ENCODE measurements around the gene DCDC2C.

Gene DCDC2C

GRCh38 chr2:3662239-3662638, 41.1 kb upstream of the DCDC2C start:
- H3K4me1 ChIP-seq (ENCODE audit: insufficient read depth, low read length, severe bottlenecking): peaks cover 84% of the 10 kb centered on the region

GRCh38 chr2:3664118-3664517, 39.3 kb upstream of the DCDC2C start:
- H3K9me2 ChIP-seq (ENCODE audit: low read depth, low read length): no peaks in the 10 kb centered on the region
- no peaks in the 10 kb centered on the region for H3F3A ChIP-seq (ENCODE audit: insufficient read depth, low read length)
- no peaks in the 10 kb centered on the region for H3K9me3 ChIP-seq (ENCODE audit: low read length)
- H4K20me1 ChIP-seq (ENCODE audit: insufficient read depth, low read length): no peaks in the 10 kb centered on the region
- no peaks in the 10 kb centered on the region for H3K36me3 ChIP-seq (ENCODE audit: insufficient read depth, low read length)
- peak overlapping the region; percentile 99 for H3K27ac ChIP-seq (ENCODE audit: low read depth, low read length, poor library complexity, severe bottlenecking)
- H3K9ac ChIP-seq (ENCODE audit: low read length): no peak overlapping the region
- no peak overlapping the region for H2AFZ ChIP-seq (ENCODE audit: low read length)
- H3K27me3 ChIP-seq (ENCODE audit: insufficient read depth, low read length): no peaks in the 10 kb centered on the region
- TF ChIP-seq CTCF (IDR thresholded peaks at IDR 0.05; ENCODE audit: low read length): no peak
- TF ChIP-seq EZH2 (IDR thresholded peaks at IDR 0.05; ENCODE audit: borderline replicate concordance, low read length): no peak
- H3K4me3 ChIP-seq (ENCODE audit: low read depth, low read length, poor library complexity, severe bottlenecking): no peak overlapping the region
- peaks cover 76% of the 10 kb centered on the region for H3K4me1 ChIP-seq (ENCODE audit: insufficient read depth, low read length, severe bottlenecking)
- H3K79me2 ChIP-seq (ENCODE audit: insufficient read depth, low read length): no peaks in the 10 kb centered on the region
- H3K4me2 ChIP-seq (ENCODE audit: low read length): no peak overlapping the region

More at GRCh38 chr2:3662239-3662638, 41.1 kb upstream of the DCDC2C start:
- TF ChIP-seq CTCF (IDR thresholded peaks at IDR 0.05; ENCODE audit: low read length): peak; percentile 44
- TF ChIP-seq EZH2 (IDR thresholded peaks at IDR 0.05; ENCODE audit: borderline replicate concordance, low read length): no peak
- no peaks in the 10 kb centered on the region for H3K9me3 ChIP-seq (ENCODE audit: low read length)
- peak overlapping the region; percentile 56; the same call in 1 of the 2 replicates for H3K9ac ChIP-seq (ENCODE audit: low read length)
- peak overlapping the region; percentile 32; the same call in 1 of the 2 replicates for H3K4me2 ChIP-seq (ENCODE audit: low read length)
- no peak overlapping the region for H3K4me3 ChIP-seq (ENCODE audit: low read depth, low read length, poor library complexity, severe bottlenecking)
- no peaks in the 10 kb centered on the region for H4K20me1 ChIP-seq (ENCODE audit: insufficient read depth, low read length)
- no peaks in the 10 kb centered on the region for H3K9me2 ChIP-seq (ENCODE audit: low read depth, low read length)
- H3K79me2 ChIP-seq (ENCODE audit: insufficient read depth, low read length): no peaks in the 10 kb centered on the region
- H2AFZ ChIP-seq (ENCODE audit: low read length): no peak overlapping the region
- H3K36me3 ChIP-seq (ENCODE audit: insufficient read depth, low read length): no peaks in the 10 kb centered on the region
- H3K27me3 ChIP-seq (ENCODE audit: insufficient read depth, low read length): no peaks in the 10 kb centered on the region
- peaks cover 8% of the 10 kb centered on the region for H3F3A ChIP-seq (ENCODE audit: insufficient read depth, low read length)
- H3K27ac ChIP-seq (ENCODE audit: low read depth, low read length, poor library complexity, severe bottlenecking): peak overlapping the region; percentile 99

- no peak overlapping the region for H2AFZ ChIP-seq (ENCODE audit: low read length)
- no peak overlapping the region for H3K9ac ChIP-seq (ENCODE audit: low read length)
- H3K79me2 ChIP-seq (ENCODE audit: insufficient read depth, low read length): no peaks in the 10 kb centered on the region
- H3K27ac ChIP-seq (ENCODE audit: low read depth, low read length, poor library complexity, severe bottlenecking): no peak overlapping the region
- TF ChIP-seq CTCF (IDR thresholded peaks at IDR 0.05; ENCODE audit: low read length) (no peak), EZH2 (IDR thresholded peaks at IDR 0.05; ENCODE audit: borderline replicate concordance, low read length) (no peak)
- peaks cover 68% of the 10 kb centered on the region for H3K4me1 ChIP-seq (ENCODE audit: insufficient read depth, low read length, severe bottlenecking)
- no peaks in the 10 kb centered on the region for H3K27me3 ChIP-seq (ENCODE audit: insufficient read depth, low read length)
- H4K20me1 ChIP-seq (ENCODE audit: insufficient read depth, low read length): no peaks in the 10 kb centered on the region
- no peaks in the 10 kb centered on the region for H3K9me2 ChIP-seq (ENCODE audit: low read depth, low read length)
- no peak overlapping the region for H3K4me3 ChIP-seq (ENCODE audit: low read depth, low read length, poor library complexity, severe bottlenecking)
- no peaks in the 10 kb centered on the region; the same call in 1 of the 2 replicates for H3K36me3 ChIP-seq (ENCODE audit: insufficient read depth, low read length)
- no peaks in the 10 kb centered on the region for H3F3A ChIP-seq (ENCODE audit: insufficient read depth, low read length)
- no peak overlapping the region for H3K4me2 ChIP-seq (ENCODE audit: low read length)
- no peaks in the 10 kb centered on the region for H3K9me3 ChIP-seq (ENCODE audit: low read length)
Observed at GRCh38 chr2:3664925-3665324, 38.5 kb upstream of the DCDC2C start.
